Peyer's patch (tissue), 4 donors: ENCODE results near the gene PLCH2. TPM values are rescaled to one million over a fixed set of nuclear protein-coding genes. Genes with fewer than 3 reads are reported as not detected.

Experiments
- DNase-seq, 3 donors: peaks; one replicate each; pipeline ENCODE4 v3.0.0-alpha.2; 2017 to 2019
- H3K27ac ChIP-seq, 4 donors: fragments of 200-600 bp; sonication (generic); one replicate each; pipeline ENCODE4 v1.5.1; 2016 to 2019
- H3K27me3 ChIP-seq, 2 donors: fragments of 200-600 bp; sonication (generic); one replicate each; pipeline ENCODE4 v1.5.1; 2019
- H3K36me3 ChIP-seq, 3 donors: fragments of 200-600 bp; sonication (generic); one replicate each; pipeline ENCODE4 v1.5.1; 2016 to 2019
- H3K4me1 ChIP-seq, 4 donors: fragments of 200-600 bp; sonication (generic); one replicate each; pipeline ENCODE4 v1.5.1; 2016 to 2019
- H3K4me3 ChIP-seq, 4 donors: fragments of 200-600 bp; sonication (generic); 1 replicate in 3 of 4; 2 replicates in 1 of 4; pipeline ENCODE4 v1.5.1; 2016 to 2019; ENCODE audit warnings: mild to moderate bottlenecking in 1 of 4
- H3K9me3 ChIP-seq, 4 donors: fragments of 200-600 bp; sonication (generic); one replicate each; pipeline ENCODE4 v1.5.1; 2016 to 2019; ENCODE audit warnings: mild to moderate bottlenecking in 1 of 4
- POLR2A ChIP-seq, 2 donors: fragments of 450-650 bp; IDR thresholded peaks; one replicate each; pipeline ENCODE4 v1.5.1; 2017; ENCODE audit warnings: antibody characterized with exemption in 2 of 2, mild to moderate bottlenecking in 2 of 2, moderate library complexity in 2 of 2
- total RNA-seq, 4 donors: library from RNA; depleted of rRNA; stranded (reverse); fragments of >200 nt; gene quantifications; one replicate each; pipeline ENCODE4 v1.1.0, GENCODE V29; 2016
- TF ChIP-seq, protein P1 (sequence below), 6 experiments: fragments of 450-650 bp in 4 of 6; fragments of 200-600 bp in 2 of 6; sonication (generic) in 1 of 6; IDR thresholded peaks; one replicate each; pipeline ENCODE4 v1.5.1; 2017 to 2019; ENCODE audit warnings: antibody characterized with exemption in 6 of 6, mild to moderate bottlenecking in 3 of 6, moderate library complexity in 1 of 6

Gene PLCH2
- total RNA-seq, 4 donors from 2014 or later = 2.5 to 18.3 (median 7.8) TPM

DNA sequence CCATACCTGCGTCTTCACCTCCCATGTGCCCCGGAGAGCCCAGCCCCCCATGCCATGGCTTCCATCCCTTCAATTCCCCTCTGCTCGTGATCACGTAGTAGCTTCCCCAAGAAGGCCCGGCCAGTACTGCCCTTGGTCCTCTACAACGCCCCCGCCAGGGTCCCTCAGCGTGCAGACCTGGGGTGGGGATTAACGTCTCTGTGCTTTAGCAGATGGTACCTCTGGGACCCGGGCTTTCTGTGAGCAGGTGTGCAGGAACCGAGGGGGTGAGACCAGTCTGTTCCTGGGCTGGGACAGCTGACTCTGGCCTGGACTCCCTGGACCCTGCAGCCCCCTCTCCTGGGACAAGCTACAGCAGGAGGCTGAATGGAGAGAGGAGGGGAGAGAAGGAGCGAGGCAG lies 1.2 kb downstream of the PLCH2 start:
- H3K36me3 ChIP-seq = no peaks in the 10 kb centered on the region
- no peak for TF ChIP-seq POLR2A (IDR thresholded peaks at IDR 0.05)
- TF ChIP-seq, protein P1, sequence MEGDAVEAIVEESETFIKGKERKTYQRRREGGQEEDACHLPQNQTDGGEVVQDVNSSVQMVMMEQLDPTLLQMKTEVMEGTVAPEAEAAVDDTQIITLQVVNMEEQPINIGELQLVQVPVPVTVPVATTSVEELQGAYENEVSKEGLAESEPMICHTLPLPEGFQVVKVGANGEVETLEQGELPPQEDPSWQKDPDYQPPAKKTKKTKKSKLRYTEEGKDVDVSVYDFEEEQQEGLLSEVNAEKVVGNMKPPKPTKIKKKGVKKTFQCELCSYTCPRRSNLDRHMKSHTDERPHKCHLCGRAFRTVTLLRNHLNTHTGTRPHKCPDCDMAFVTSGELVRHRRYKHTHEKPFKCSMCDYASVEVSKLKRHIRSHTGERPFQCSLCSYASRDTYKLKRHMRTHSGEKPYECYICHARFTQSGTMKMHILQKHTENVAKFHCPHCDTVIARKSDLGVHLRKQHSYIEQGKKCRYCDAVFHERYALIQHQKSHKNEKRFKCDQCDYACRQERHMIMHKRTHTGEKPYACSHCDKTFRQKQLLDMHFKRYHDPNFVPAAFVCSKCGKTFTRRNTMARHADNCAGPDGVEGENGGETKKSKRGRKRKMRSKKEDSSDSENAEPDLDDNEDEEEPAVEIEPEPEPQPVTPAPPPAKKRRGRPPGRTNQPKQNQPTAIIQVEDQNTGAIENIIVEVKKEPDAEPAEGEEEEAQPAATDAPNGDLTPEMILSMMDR (IDR thresholded peaks at IDR 0.05) = no peak
- peak overlapping the region in 1 of 4 donors; percentile 78 for H3K27ac ChIP-seq

DNA sequence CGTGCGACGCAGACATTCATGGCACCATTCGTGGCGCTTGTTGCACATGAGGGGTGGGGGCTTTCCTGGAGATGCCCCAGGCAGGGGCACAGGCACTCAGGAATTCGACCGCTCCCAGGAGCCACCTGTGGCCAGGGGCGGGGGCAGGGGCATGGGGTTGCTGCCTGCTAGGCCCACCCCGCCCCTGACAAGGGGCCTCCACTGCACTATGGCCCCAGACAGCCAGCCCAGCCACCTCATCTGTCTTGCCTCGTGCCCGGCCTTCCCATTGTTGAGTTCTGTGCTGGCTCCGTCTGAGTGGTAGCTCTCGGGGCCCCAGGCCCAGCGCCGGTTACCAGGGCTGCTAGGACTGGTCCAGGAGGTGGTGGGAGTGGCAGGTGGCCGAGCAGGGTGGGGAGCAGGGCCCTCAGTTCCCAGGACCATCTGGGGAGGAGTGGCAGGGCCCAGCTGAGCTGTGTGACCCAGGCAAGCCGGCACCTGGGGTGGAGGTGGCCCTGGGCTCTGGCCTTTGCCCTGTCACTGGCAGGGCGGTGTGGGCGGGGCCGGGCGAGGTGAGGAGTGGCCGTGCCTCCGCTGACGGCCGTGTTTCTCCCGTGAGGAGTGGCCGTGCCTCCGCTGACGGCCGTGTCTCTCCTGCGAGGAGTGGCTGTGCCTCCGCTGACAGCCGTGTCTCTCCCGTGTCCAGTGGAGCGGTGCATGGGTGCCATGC lies 1.9 kb downstream of the PLCH2 start:
- H3K4me3 ChIP-seq = peak overlapping the region in 1 of 4 donors; percentile 27
- no peaks in the 10 kb centered on the region for H3K27me3 ChIP-seq
- peak overlapping the region in 2 of 4 donors; percentile 45 to 78 for H3K27ac ChIP-seq
- no peaks in the 10 kb centered on the region for H3K9me3 ChIP-seq
- DNase-seq = peak in 2 of 3 donors; percentile 88 to 93
- H3K4me1 ChIP-seq = peaks cover 0 to 10% (median 0%) of the 10 kb centered on the region in 4 donors
- no peaks in the 10 kb centered on the region for H3K36me3 ChIP-seq
- TF ChIP-seq, protein P1 (IDR thresholded peaks at IDR 0.05) = no peak
- TF ChIP-seq POLR2A (IDR thresholded peaks at IDR 0.05) = peak in 1 of 2 donors; percentile 41

More for the DNA sequence above, 1.2 kb downstream of the PLCH2 start:
- no peak for DNase-seq
- no peak overlapping the region for H3K4me3 ChIP-seq
- H3K27me3 ChIP-seq = no peaks in the 10 kb centered on the region
- peaks cover 0 to 10% (median 0%) of the 10 kb centered on the region in 4 donors for H3K4me1 ChIP-seq
- no peaks in the 10 kb centered on the region for H3K9me3 ChIP-seq

DNA sequence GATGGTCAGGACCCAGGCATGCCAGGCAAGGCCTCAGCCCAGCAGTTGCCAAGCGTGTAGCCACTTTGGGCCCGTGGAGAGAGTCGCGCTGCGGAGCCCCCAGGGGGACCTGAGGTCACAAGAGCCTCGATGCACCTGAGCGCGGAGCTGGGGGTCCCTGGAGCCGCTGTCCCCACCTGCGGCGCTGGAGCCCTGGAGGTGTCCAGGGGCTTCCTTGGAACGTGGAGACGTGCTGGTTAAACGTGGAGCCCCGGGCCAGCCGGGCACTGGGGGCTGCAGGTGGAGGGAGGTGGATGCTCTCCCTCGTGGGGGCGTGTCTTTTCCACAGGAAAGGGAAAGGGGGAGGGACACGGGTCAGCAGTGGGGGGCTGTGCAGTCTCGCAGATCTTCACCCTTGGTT lies 3.1 kb downstream of the PLCH2 start:
- no peak for DNase-seq
- peaks cover 0 to 10% (median 0%) of the 10 kb centered on the region in 4 donors for H3K4me1 ChIP-seq
- no peak for TF ChIP-seq POLR2A (IDR thresholded peaks at IDR 0.05)
- TF ChIP-seq, protein P1 (IDR thresholded peaks at IDR 0.05) = no peak
- no peaks in the 10 kb centered on the region for H3K36me3 ChIP-seq
- H3K27me3 ChIP-seq = no peaks in the 10 kb centered on the region
- H3K9me3 ChIP-seq = no peaks in the 10 kb centered on the region
- no peak overlapping the region for H3K27ac ChIP-seq
- H3K4me3 ChIP-seq = no peak overlapping the region

DNA sequence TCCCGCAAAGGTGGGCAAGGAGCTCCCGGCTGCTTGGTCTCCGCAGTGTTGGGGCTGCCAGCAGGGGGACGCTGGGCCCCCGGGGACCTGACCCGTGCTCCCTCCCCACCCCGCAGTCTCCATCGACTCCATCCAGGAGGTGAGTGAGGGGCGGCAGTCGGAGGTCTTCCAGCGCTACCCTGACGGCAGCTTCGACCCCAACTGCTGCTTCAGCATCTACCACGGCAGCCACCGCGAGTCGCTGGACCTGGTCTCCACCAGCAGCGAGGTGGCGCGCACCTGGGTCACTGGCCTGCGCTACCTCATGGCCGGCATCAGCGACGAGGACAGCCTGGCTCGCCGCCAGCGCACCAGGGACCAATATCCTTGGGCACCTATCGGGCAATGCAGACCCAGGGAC lies 3.5 kb downstream of the PLCH2 start:
- Histone ChIP-seq H3K4me3 (no peak overlapping the region), H3K36me3 (no peaks in the 10 kb centered on the region), H3K4me1 (peaks cover 0 to 10% (median 0%) of the 10 kb centered on the region in 4 donors), H3K9me3 (no peaks in the 10 kb centered on the region), H3K27ac (no peak overlapping the region), H3K27me3 (no peaks in the 10 kb centered on the region)
- DNase-seq = no peak
- TF ChIP-seq, protein P1 (IDR thresholded peaks at IDR 0.05) = no peak
- no peak for TF ChIP-seq POLR2A (IDR thresholded peaks at IDR 0.05)

DNA sequence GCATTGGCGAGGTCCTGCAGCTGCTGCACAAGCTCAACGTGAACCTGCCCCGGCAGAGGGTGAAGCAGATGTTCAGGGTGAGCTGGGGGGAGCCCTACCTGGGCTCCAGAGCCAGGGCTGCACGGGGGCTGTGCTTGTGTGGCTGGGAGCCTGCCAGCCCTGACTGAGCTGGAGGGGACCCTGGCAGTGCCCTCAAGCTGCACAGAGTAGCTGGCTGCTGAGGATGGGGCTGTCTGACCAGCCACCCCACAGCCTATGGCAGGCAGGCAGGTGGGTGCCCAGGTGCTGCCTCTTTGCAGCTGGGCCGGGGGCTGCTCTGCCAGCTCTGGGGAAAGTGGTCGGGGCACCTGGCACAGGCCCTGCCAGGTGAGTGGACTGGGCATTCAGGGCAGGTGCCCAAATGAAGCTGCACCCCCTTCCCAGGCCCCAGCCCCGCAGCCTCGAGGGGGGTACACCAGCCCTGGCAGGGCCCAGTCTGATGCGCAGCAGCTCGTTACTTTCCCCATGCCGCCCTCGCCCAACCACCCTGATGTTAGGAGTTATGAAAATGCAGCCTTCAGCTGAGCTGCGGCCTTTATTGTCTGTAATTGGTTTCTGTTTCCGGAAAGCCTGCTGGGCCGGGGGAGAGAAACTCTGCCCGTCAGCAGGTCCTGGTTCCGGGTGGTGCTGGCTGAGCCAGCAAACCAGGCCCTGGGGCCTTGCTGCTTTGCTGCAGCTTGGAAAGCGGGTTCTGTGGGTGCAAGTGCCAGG lies 4.3 kb downstream of the PLCH2 start:
- no peak overlapping the region for H3K4me3 ChIP-seq
- no peaks in the 10 kb centered on the region for H3K36me3 ChIP-seq
- no peaks in the 10 kb centered on the region for H3K9me3 ChIP-seq
- peak overlapping the region in 1 of 4 donors; percentile 26 for H3K27ac ChIP-seq
- H3K4me1 ChIP-seq = peaks cover 0 to 10% (median 0%) of the 10 kb centered on the region in 4 donors
- H3K27me3 ChIP-seq = no peaks in the 10 kb centered on the region
- no peak for DNase-seq
- TF ChIP-seq, protein P1 (IDR thresholded peaks at IDR 0.05) = no peak
- no peak for TF ChIP-seq POLR2A (IDR thresholded peaks at IDR 0.05)
